Measurements from ENCODE around the gene DGKA.
"Not testable (repeated sequence)": the region's sequence is repeated elsewhere in the genome, so short reads cannot be mapped to it uniquely, and the experiment has no call there.

Gene DGKA

DNA sequence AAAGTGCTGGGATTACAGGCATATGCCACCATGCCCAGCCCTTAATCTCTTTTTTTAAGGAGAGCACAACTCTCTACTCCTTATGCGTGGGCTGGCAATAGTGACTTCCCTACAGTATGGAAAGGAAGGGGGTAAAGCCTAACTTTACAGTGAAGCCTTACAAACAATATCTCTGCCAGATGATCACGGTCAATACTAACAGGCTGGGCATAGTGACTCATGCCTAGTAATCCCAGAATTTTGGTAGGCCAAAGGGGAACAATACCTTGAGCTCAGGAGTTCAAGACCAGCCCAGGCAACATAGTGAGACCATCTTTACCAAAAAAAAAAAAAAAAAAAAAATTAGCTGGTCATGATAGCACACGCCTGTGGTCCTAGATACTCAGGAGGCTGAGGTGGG is 8.8 kb upstream of the DGKA start:
- TF ChIP-seq, protein P1, sequence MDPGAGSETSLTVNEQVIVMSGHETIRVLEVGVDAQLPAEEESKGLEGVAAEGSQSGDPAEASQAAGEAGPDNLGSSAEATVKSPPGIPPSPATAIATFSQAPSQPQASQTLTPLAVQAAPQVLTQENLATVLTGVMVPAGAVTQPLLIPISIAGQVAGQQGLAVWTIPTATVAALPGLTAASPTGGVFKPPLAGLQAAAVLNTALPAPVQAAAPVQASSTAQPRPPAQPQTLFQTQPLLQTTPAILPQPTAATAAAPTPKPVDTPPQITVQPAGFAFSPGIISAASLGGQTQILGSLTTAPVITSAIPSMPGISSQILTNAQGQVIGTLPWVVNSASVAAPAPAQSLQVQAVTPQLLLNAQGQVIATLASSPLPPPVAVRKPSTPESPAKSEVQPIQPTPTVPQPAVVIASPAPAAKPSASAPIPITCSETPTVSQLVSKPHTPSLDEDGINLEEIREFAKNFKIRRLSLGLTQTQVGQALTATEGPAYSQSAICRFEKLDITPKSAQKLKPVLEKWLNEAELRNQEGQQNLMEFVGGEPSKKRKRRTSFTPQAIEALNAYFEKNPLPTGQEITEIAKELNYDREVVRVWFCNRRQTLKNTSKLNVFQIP (CRISPR knock-in tag; IDR thresholded peaks at IDR 0.05; ENCODE audit: borderline replicate concordance, low read depth): no peak
- TF ChIP-seq CSDC2 (CRISPR knock-in tag; IDR thresholded peaks at IDR 0.05) (no peak), PPARA (CRISPR knock-in tag; IDR thresholded peaks at IDR 0.05; ENCODE audit: borderline replicate concordance) (no peak)
- ATAC-seq: no peak

DNA sequence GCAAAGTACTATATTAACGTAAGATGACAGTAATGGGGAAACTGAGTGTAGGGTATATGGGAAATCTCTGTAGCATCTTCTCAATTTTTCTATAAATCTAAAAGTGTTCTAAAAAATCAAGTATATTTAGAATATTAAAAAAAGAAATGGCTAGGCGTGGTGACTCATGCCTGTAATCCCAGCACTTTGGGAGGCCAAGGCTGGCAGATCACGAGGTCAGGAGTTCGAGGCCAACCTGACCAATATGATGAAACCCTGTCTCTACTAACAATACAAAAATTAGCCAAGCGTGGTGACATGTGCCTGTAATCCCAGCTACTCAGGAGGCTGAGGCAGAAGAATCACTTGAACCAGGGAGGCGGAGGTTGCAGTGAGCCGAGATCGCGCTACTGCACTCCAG is 7.3 kb upstream of the DGKA start:
- ATAC-seq: not testable (repeated sequence)

- ATAC-seq: no peak
- no peak for TF ChIP-seq ZFP3 (CRISPR knock-in tag; IDR thresholded peaks at IDR 0.05)
- TF ChIP-seq PATZ1 (CRISPR knock-in tag; IDR thresholded peaks at IDR 0.05; ENCODE audit: borderline replicate concordance): no peak
- TF ChIP-seq, protein P1 (CRISPR knock-in tag; IDR thresholded peaks at IDR 0.05; ENCODE audit: borderline replicate concordance, low read depth): no peak
- no peak for TF ChIP-seq ARNTL (CRISPR knock-in tag; IDR thresholded peaks at IDR 0.05; ENCODE audit: borderline replicate concordance, low read depth)
Measured at GRCh38 chr12:55925371-55925770, 5.6 kb upstream of the DGKA start.

DNA sequence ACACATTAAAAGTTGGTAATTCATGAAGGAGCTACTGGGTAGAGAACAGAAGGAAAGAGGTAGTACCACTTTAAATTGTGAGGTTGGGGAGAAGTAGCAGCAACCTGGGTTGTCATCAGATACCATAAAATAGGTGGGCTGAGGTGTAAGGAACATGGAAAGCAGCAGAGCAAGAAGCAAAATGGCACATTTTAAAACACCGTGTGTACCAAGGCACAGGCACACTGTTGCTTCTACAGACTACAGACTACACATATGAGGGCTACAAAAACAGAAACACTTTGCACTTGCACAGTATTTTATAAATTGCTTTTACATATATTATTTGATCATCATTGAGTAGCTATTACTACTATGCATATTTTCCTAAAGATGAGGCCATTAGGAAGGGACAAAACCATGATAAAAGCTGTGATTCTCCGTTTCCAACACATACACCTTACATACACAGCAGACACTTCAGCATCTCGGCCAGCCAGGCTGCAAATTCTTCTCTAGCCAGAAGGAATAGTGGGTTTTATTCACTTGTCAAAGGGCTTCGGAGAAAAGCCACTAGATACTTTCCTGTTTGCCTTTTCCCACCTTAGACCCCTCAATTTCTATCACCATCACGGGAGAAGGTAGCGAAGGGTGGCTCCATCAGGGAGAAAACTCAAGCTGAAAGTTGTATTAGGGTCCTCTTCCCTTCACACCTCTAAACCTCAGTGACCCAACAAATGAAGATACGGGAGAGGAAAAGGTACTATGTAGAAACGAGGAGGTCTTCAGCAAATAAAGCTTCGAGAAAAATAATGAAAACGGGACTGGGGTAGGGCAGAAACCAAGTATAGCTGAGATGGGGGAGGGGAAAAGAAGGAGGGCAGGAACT is 4.9 kb upstream of the DGKA start:
- ATAC-seq: peak; percentile 2; the same call in 2 of the 3 replicates
- TF ChIP-seq RARB (CRISPR knock-in tag; IDR thresholded peaks at IDR 0.05): no peak
- no peak for TF ChIP-seq ARNTL (CRISPR knock-in tag; IDR thresholded peaks at IDR 0.05; ENCODE audit: borderline replicate concordance, low read depth)
- no peak for TF ChIP-seq ZFP30 (CRISPR knock-in tag; IDR thresholded peaks at IDR 0.05)
- no peak for TF ChIP-seq BACH2 (CRISPR knock-in tag; IDR thresholded peaks at IDR 0.05; ENCODE audit: borderline replicate concordance)
- TF ChIP-seq, protein P2, sequence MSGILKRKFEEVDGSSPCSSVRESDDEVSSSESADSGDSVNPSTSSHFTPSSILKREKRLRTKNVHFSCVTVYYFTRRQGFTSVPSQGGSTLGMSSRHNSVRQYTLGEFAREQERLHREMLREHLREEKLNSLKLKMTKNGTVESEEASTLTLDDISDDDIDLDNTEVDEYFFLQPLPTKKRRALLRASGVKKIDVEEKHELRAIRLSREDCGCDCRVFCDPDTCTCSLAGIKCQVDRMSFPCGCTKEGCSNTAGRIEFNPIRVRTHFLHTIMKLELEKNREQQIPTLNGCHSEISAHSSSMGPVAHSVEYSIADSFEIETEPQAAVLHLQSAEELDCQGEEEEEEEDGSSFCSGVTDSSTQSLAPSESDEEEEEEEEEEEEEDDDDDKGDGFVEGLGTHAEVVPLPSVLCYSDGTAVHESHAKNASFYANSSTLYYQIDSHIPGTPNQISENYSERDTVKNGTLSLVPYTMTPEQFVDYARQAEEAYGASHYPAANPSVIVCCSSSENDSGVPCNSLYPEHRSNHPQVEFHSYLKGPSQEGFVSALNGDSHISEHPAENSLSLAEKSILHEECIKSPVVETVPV (CRISPR knock-in tag; IDR thresholded peaks at IDR 0.05): no peak
- TF ChIP-seq ZNF565 (CRISPR knock-in tag; conservative IDR thresholded peaks at IDR 0.05; ENCODE audit: low read depth): no peak
- TF ChIP-seq ESRRG (CRISPR knock-in tag; IDR thresholded peaks at IDR 0.05): no peak
- no peak for TF ChIP-seq PATZ1 (CRISPR knock-in tag; IDR thresholded peaks at IDR 0.05; ENCODE audit: borderline replicate concordance)
- no peak for TF ChIP-seq ZNF70 (CRISPR knock-in tag; IDR thresholded peaks at IDR 0.05)
- TF ChIP-seq GLIS3 (CRISPR knock-in tag; IDR thresholded peaks at IDR 0.05): no peak
- TF ChIP-seq TCF4 (CRISPR knock-in tag; IDR thresholded peaks at IDR 0.05; ENCODE audit: borderline replicate concordance): no peak
- no peak for TF ChIP-seq OSR1 (CRISPR knock-in tag; IDR thresholded peaks at IDR 0.05)
- TF ChIP-seq ZNF8 (CRISPR knock-in tag; IDR thresholded peaks at IDR 0.05): no peak
- no peak for TF ChIP-seq SNAI2 (CRISPR knock-in tag; IDR thresholded peaks at IDR 0.05)
- TF ChIP-seq, protein P3, sequence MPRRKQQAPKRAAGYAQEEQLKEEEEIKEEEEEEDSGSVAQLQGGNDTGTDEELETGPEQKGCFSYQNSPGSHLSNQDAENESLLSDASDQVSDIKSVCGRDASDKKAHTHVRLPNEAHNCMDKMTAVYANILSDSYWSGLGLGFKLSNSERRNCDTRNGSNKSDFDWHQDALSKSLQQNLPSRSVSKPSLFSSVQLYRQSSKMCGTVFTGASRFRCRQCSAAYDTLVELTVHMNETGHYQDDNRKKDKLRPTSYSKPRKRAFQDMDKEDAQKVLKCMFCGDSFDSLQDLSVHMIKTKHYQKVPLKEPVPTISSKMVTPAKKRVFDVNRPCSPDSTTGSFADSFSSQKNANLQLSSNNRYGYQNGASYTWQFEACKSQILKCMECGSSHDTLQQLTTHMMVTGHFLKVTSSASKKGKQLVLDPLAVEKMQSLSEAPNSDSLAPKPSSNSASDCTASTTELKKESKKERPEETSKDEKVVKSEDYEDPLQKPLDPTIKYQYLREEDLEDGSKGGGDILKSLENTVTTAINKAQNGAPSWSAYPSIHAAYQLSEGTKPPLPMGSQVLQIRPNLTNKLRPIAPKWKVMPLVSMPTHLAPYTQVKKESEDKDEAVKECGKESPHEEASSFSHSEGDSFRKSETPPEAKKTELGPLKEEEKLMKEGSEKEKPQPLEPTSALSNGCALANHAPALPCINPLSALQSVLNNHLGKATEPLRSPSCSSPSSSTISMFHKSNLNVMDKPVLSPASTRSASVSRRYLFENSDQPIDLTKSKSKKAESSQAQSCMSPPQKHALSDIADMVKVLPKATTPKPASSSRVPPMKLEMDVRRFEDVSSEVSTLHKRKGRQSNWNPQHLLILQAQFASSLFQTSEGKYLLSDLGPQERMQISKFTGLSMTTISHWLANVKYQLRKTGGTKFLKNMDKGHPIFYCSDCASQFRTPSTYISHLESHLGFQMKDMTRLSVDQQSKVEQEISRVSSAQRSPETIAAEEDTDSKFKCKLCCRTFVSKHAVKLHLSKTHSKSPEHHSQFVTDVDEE (CRISPR knock-in tag; IDR thresholded peaks at IDR 0.05): no peak
- TF ChIP-seq, protein P1 (CRISPR knock-in tag; IDR thresholded peaks at IDR 0.05; ENCODE audit: borderline replicate concordance, low read depth): no peak
- no peak for TF ChIP-seq CREB5 (CRISPR knock-in tag; IDR thresholded peaks at IDR 0.05; ENCODE audit: low read depth)
